ENCODE data around the gene CNTNAP2. TPM values are rescaled to one million over a fixed set of nuclear protein-coding genes. Genes with fewer than 3 reads are reported as not detected.

Gene CNTNAP2
- total RNA-seq, 1 donor from 2014 or later: 2.2 TPM

GRCh38 chr7:146544748-146545147 is 428.1 kb downstream of the CNTNAP2 start:
- H3K4me3 ChIP-seq: no peak overlapping the region
- no peaks in the 10 kb centered on the region for H3K27me3 ChIP-seq
- H3K4me1 ChIP-seq: no peaks in the 10 kb centered on the region
- TF ChIP-seq POLR2AphosphoS5 (IDR thresholded peaks at IDR 0.05; ENCODE audit: insufficient read depth in 1 of 2, low read depth in 1 of 2) (no peak), CTCF (IDR thresholded peaks at IDR 0.05) (no peak), POLR2A (IDR thresholded peaks at IDR 0.05) (no peak)
- intact Hi-C loops (cut with DNase I): no loop called here
- no peak overlapping the region for H3K27ac ChIP-seq
- no peaks in the 10 kb centered on the region for H3K36me3 ChIP-seq
- H3K9me3 ChIP-seq: no peaks in the 10 kb centered on the region
- DNase-seq (ENCODE audit: extremely low spot score in 2 of 2): no peak

- Histone ChIP-seq H3K36me3 (no peaks in the 10 kb centered on the region), H3K9me3 (no peaks in the 10 kb centered on the region), H3K27ac (no peak overlapping the region), H3K4me3 (no peak overlapping the region), H3K27me3 (no peaks in the 10 kb centered on the region), H3K4me1 (no peaks in the 10 kb centered on the region)
- DNase-seq (ENCODE audit: extremely low spot score in 2 of 2): no peak
- intact Hi-C loops (cut with DNase I): no loop called here
- no peak for TF ChIP-seq POLR2AphosphoS5 (IDR thresholded peaks at IDR 0.05; ENCODE audit: insufficient read depth in 1 of 2, low read depth in 1 of 2)
- no peak for TF ChIP-seq POLR2A (IDR thresholded peaks at IDR 0.05)
- no peak for TF ChIP-seq CTCF (IDR thresholded peaks at IDR 0.05)
Observed at GRCh38 chr7:146548816-146549215, 432.2 kb downstream of the CNTNAP2 start.

GRCh38 chr7:146554556-146554955 is 438.0 kb downstream of the CNTNAP2 start:
- DNase-seq (ENCODE audit: extremely low spot score in 2 of 2): no peak
- H3K4me3 ChIP-seq: no peak overlapping the region
- H3K27me3 ChIP-seq: no peaks in the 10 kb centered on the region
- H3K4me1 ChIP-seq: no peaks in the 10 kb centered on the region
- intact Hi-C loops (cut with DNase I): no loop called here
- H3K9me3 ChIP-seq: no peaks in the 10 kb centered on the region
- no peak overlapping the region for H3K27ac ChIP-seq
- TF ChIP-seq POLR2A (IDR thresholded peaks at IDR 0.05) (no peak), CTCF (IDR thresholded peaks at IDR 0.05) (no peak), POLR2AphosphoS5 (IDR thresholded peaks at IDR 0.05; ENCODE audit: insufficient read depth in 1 of 2, low read depth in 1 of 2) (no peak)
- no peaks in the 10 kb centered on the region for H3K36me3 ChIP-seq

- Histone ChIP-seq H3K27ac (no peak overlapping the region), H3K36me3 (no peaks in the 10 kb centered on the region), H3K4me3 (no peak overlapping the region), H3K4me1 (no peaks in the 10 kb centered on the region), H3K9me3 (no peaks in the 10 kb centered on the region), H3K27me3 (no peaks in the 10 kb centered on the region)
- intact Hi-C loops (cut with DNase I): no loop called here
- TF ChIP-seq POLR2AphosphoS5 (IDR thresholded peaks at IDR 0.05; ENCODE audit: insufficient read depth in 1 of 2, low read depth in 1 of 2) (no peak), POLR2A (IDR thresholded peaks at IDR 0.05) (no peak), CTCF (IDR thresholded peaks at IDR 0.05) (no peak)
- DNase-seq (ENCODE audit: extremely low spot score in 2 of 2): no peak
Observed at GRCh38 chr7:146557971-146558469, 441.4 kb downstream of the CNTNAP2 start.

GRCh38 chr7:146565872-146566271 is 449.3 kb downstream of the CNTNAP2 start:
- no peaks in the 10 kb centered on the region for H3K36me3 ChIP-seq
- TF ChIP-seq POLR2A (IDR thresholded peaks at IDR 0.05): no peak
- no peak for TF ChIP-seq CTCF (IDR thresholded peaks at IDR 0.05)
- no peak for TF ChIP-seq POLR2AphosphoS5 (IDR thresholded peaks at IDR 0.05; ENCODE audit: insufficient read depth in 1 of 2, low read depth in 1 of 2)
- no peak overlapping the region for H3K27ac ChIP-seq
- H3K27me3 ChIP-seq: no peaks in the 10 kb centered on the region
- H3K4me1 ChIP-seq: no peaks in the 10 kb centered on the region
- intact Hi-C loops (cut with DNase I): no loop called here
- DNase-seq (ENCODE audit: extremely low spot score in 2 of 2): no peak
- no peak overlapping the region for H3K4me3 ChIP-seq
- no peaks in the 10 kb centered on the region for H3K9me3 ChIP-seq
